DMS79 treated with DMSO at 0.1 percent for 48 hours (cell line): ENCODE data around the gene CERS6.
"Not testable (repeated sequence)": the region's sequence is repeated elsewhere in the genome, so short reads cannot be mapped to it uniquely, and the experiment has no call there.

ENCODE experiments used
- DNase-seq: peaks from one replicate; lab custom pipeline; 2025; lab: John Stamatoyannopoulos, UW

CERS6 gene

DNA sequence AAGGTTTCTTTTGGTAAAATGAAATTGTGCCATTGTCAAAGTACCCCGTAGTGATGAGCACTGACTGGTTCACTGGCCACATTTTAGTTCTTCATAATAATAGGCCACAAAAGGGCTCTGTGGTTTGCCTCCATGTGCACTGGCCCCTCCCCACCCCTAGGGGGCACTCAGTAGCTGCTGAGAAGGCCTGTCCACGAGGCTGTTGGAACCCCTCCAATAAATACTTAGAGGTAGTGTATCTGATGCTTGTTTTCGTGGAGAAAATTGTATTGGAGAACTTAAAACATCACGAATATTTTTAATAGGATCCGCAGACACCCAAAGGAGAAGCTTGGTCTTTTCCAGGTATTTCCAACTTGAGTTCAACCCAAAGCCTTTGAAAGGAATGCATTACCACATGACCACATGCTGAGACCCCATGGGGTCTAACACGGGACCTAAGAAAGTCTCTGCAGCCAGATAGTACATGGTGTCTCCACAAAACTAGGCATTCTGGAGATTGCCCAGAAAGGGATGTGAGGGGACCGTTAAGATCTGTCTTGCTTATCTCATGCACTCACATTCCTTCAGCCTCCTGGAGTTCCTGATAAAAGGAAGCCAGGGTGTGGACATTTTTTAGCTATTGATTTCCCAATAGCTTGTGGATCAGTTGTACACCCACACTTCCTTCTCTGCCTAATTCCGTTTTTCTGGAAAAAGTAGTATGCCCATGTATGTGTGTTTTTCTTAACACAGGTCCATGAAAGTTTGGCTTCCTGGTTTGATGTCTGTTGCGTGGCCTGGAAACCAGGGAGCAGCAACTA is 317.8 kb downstream of the CERS6 start:
- DNase-seq = peak; percentile 3

DNA sequence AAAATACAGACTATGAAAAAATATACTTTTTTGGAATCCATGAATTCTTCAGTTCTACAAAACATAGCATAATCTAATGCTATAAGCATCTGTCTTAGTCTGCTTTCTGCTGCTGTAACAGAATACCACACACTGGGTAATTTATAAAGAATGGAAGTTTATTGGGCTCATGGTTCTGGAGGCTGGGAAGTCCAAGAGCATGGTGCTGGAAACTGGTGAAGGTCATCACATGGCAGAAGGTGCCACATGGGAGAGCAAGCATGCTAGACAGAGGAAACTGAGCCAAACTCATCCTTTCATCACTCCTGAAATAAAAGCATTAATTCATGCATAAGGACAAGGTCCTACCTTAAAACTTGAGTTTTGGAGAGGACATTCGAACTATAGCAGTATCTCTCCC is 319.8 kb downstream of the CERS6 start:
- no peak for DNase-seq

DNA sequence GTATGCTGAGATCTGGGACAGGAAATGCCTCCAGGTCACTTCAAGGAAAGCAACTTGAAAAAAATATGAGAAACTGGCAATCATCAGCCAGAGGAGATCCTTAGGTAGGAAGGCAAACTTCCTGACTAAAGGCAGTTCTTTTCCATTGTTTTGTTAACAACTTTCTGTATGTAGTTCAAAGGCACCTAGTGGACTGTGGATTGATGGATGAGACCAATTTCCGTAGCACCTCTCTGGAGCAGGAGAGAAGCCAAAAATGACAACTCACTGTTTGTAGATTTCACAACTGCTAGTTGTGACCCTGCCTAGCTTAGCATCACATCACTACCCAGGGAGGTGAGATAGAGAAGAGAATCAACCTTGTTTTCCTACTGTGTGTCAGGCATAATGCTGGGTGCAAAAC is 324.6 kb downstream of the CERS6 start:
- no peak for DNase-seq

DNA sequence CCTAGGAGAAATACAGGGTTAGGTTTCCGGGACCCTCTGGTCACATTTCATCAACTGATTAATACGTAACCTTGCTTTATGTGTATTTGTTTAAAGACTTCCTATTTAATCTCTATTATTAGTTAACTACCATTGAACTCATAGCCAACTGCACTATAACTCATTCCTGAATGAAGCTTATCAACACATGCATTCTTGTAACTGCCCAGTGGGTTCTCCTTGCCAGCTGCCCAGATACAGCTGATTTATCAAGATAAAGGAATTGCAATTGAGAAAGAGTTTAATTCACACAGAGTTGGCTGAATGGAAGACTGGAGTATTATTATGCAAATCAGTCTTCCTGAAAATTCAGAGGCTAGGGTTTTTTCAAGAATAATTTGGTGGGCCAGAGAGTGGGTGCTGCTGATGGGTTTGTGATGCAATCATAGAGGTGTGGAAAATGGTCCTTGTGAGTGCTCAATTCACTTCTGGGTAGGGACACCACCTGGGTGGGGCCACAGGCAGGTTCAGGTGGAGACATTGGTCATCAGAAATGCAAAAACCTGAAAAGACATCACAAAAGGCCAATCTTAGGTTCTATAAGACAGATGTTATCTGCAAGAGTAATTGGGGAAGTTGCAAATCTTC is 325.2 kb downstream of the CERS6 start:
- no peak for DNase-seq

DNA sequence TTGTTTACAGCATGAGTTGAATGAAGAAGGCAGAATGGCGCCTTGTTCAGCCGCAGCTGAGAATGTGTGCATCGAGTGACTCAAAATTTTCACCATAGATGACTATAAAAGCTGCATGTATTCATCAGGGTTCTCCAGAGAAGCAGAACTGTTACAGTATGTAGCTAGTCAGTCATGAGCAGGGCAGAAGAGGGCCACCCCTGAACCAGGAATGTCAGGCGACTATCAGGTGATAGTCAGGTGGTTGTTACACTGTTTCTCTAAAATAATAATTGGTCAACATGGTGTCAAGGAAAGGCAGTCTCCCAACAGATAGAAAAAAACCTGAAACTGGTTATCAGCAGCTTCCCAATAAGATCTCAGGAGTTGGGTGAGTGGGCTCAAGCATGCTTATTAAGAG is 326.2 kb downstream of the CERS6 start:
- no peak for DNase-seq

DNA sequence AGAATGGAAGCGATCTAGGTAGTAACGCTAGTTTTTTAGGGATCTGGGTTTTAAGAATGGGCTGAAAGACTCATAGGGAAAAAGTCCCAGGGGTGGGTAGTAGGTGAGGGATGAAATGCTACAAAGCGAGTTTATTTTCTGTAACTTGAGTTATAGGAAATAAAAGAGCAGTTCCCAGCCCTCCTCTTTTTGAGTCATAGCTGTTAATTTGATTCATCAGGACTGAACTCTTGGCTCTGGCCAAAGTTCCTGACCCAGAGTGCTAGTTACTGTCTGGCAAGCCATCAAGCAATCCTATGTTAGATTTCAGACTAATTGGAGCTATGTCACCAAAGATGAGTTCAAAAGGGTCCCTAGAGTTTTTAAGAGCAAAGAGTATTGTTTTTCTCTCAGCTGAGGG is 328.9 kb downstream of the CERS6 start:
- DNase-seq = no peak

DNA sequence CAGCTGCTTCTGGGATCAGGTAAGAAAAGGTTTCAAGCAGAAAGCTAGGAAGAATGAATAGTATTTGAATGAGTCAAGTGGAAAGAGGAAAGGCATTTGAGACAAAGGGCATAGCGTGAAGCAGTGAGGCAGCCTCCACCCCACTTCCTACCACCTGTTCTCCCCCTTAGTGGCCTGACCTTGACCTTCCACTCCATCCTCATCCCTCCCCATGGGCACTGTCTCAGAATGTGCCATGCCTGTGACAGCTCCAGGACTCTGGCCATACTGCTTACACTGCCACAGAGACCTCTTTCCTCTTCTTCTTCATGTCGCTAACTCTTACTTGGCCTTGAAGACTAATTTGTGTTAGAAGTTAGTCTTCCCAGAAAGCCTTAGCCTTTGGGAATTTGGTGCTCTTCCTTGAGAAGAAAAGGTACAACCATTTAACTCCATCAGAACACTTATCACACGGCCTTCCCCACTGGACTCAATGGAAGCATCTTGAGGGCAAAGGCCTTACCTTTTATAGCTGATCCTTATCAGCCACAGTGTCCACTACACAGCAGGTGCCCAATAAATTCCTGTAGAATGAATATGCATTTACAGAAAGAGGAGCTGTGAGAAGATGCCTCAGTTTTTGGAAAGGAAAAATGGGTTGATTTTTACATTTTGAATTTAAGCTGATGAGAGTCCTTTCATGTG is 331.2 kb downstream of the CERS6 start:
- DNase-seq = no peak

DNA sequence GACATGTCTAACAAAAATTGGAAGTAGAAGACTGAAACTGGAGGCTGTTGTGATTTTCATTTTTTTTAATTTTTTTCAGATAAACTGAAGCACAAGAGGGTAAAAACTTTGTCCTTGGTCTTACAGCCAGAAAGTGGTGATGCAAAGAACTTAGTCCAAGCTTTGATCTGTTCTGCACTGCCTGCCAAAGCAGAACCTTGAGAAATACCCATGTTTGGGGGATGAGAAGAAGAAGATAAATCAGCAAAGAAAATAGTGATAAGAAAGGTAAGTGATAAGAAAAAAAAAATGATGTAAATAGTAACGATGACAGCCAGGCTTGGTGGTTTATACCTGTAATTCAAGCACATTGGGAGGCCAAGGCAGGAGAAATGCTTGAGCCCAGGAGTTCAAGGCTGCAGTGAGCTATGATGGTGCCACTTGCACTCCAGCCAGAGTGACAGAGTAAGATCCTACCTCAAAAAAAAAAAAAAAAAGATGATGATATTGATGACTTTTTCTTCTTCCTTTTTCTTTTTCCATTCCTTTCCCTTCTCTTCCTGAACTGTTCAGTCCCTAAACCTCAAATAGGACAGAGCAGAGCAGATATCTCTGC is 331.8 kb downstream of the CERS6 start:
- no peak for DNase-seq

DNA sequence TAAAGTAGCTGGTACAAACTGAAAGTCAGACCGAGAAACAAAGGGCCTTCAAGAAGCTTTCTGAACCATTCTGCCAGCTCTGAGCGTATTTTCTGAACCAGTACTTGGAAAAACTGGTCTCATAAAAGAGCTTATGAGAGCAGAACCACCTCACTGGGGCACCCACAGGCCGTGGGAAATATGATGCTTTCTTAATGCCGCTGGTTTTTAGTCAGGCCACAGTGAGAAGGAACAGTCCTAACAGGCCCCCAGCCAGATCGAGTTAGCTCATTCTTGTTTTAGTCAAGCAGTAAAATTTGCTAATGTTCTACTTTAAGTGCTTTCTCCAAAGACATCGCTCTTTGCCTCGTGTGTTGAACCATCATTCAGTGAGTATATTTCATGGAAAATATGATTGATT is 333.7 kb downstream of the CERS6 start:
- no peak for DNase-seq

DNA sequence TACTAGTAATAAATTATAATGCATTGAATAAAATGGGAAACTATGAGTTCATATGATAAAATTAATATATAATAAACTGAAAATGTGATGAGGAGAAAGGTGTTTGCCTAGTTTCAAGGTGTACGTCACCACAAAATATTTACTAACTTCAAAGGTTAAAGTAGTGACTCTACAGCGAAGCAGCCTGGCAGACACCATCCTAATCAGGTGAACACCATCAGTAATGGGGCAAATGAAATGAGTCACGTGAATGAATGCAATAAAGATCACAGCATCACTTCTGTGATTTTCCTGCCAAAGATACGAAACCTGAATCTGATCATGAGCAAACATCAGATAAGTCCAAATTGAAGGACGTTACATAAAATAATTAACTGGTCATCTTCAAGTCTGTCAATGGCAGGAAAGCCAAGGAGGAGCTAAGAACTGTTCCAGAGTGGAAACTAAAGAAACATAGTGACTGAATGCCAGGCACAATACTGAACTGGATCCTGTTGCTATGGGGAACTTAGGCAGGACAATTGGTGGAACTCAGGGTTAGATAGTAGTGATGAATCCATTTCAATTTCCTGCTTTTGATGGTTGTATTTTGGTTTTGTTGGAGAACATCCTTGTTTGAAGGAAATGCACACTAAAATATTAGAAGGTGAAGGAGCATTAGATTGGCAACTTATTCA is 334.3 kb downstream of the CERS6 start:
- DNase-seq = no peak

DNA sequence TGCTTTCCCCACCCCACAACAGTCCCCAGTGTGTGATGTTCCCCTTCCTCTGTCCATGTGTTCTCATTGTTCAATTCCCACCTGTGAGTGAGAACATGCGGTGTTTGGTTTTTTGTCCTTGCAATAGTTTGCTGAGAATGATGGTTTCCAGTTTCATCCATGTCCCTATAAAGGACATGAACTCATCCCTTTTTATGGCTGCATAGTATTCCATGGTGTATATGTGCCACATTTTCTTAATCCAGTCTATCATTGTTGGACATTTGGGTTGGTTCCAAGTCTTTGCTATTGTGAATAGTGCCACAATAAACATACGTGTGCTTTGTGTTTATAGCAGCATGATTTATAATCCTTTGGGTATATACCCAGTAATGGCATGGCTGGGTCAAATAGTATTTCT is 335.1 kb downstream of the CERS6 start:
- DNase-seq = not testable (repeated sequence)

DNA sequence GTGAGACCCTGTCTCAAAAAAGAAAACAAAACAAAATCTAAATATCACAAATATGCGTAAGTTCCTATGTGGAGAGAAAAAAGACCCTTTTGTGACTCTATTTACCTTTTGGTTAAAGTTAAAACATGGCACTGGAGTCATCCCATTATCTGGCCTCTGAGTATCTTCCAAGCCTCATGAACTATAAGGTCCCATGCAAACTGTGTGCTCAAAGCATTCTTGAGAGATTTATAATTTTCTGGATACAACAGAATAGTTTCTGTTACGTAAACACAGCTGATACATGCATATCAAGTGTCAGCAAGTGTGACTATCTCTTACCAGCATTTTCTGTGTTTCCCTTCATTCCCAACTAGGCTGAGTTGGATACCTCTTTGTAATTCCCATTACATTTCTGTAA is 337.5 kb downstream of the CERS6 start:
- DNase-seq = no peak

DNA sequence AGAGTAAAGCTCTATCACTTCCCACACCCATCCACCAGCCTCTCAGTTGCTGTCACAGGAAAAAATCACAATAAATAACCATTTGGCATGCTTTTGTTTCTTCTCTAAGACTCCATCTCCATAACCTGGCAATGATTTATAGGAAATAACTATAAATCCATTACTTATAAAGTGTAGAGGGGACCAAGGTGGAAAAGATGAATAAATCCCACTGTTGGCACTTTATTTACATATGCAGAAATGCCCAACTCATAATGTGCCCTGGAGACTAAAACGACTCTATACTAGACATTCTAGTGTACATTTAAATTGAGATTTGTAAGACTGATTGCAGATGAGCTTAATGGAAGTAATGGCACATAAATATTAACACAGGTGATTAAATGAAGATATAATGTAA is 338.9 kb downstream of the CERS6 start:
- no peak for DNase-seq

DNA sequence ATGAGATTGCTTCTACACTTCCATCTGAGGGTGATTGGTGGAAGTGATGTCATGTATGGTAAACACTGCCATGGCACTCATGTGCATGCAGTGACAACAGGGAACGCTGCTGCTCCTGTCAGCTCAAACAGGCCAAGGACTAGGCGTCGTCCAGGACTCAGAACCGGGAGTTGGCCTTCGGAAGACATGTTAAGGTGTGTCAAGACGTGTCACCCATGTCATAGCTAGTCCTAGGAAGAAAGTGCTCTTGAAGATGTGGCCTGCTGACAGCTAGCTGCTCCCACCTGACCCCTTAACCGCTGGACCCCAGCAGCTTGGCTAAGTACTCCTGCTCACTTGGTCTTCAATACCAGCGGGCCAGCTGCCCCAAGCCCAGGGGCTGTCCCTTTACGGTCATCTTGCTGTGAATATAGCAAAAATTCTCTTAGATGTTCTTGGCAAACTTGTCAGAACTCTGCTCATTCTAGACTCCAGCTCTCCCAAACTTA is 340.1 kb downstream of the CERS6 start:
- DNase-seq = no peak

DNA sequence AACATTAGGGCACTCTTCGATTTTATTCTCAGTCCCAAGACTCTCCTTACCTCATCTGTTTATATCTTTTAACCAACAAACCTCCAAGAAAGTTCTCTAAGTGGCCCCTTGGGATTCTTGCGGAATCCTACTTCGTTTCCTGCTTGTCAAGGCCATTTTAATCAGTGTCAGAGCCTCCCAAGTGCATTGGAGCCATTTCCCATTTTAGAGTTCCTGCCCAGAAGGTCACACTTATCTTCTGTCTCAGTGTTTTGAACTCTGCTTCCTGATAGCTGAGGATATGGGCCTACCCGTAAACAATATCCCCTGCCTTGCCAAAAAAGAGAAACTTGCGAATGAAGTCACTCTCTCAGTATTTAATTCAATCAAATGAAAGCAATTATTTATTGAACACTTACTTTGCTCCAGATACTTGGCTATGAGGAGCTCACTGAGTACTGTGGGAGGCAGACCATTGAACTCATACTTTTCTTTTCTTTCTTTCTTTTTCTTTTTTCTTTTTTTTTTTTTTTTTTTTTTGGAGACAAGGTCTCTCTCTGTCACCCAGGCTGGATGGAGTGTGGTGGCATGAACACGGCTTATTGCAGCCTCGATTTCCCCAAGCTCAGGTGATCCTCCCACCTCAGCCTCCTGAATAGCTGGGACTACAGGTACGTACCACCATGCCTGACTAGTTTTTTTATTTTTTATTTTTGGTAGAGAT is 340.7 kb downstream of the CERS6 start:
- no peak for DNase-seq

DNA sequence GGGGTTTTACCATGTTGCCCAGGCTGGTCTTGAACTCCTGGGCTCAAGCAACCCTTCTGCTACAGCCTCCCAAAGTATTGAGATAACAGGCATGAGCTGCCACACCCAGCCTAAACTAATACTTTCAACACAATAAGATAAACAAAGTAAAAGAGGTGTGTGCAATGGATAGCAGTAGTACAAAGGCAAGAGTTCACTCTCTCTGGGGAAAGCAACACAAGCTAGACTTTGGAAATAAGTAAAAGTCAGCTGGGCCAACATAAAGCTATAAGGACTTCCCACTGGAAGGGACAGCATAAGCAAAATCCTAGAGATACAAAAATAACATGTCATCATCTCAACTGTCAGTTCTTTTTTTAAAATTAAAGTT is 341.2 kb downstream of the CERS6 start:
- DNase-seq = no peak

DNA sequence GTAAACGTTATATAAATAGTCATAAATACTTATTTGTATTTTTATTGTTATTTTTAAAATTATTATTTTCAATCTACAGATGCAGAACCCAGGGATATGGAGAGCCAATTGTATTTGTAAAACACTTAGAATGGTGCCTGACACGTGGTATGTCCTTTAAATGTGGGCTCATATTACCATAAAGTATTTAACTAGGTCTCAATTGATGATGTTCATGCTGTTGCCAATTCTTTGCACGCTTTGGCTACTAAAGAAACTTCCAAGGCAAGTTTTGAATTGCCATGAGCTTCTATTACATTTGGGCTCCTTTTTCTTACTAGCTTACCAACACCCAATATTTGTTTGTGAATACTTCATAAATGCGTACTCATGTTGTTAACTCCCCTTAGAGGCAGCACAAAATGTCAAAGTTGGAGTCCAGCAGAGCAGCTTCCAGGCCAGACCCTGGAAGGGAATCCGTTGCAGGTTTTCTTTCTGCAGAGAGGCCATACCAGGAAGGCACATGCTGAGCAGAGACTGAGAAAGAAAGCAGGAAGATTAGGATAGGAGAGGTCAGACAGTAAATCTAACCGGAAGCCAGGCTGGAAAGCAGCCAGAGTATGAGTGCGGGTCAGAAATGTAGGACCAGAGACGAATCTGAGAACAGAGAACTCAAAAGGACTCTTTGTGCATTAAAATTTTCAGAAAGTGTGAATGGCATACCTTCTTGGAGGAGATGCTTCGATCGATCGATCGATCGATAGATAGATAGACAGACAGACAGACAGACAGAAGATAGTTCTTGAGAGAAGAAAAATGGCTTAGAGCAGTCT is 342.2 kb downstream of the CERS6 start:
- peak; percentile 96 for DNase-seq

DNA sequence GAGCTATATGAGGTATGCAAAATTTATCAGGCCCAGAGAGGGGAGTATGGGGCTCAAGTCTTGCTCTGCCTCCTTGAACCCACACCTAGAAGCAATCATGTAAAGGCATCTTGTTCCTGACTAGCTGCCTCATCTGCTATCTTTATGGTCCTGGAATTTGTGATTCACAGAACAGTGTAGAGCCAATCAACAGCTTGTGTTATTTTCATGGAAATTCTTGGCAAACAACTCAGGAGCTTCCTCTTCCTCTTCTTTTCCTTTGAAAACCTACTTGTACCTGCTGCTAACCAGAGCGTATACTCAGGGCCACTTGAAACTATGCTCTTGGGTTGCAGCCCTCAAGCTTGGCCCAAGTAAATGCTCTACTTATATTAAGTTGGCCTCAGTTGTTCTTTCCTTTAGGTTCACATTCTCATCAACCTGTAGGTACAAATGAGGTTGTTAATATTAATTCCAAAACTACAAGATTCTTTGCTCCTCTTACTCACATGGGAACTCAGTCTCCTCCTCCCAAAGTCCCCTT is 342.9 kb downstream of the CERS6 start:
- DNase-seq = peak; percentile 62

DNA sequence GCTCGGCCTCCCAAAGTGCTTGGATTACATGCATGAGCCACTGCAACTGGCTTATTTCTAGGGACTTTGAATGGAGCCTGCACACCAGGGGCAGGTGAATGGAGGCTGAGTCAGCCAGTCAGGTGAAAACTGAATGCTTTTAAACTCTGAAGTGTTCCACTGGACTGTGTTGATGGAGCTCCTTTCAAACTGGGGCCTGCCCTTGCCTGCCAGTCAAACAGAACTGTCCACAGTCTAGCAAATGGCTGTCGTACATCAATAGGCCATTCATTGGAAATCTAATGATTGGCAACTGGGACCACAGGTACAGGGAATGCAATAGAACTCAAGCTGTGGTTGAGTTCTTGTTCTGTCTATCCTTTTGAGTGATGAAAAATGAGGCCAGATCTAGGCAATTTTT is 345.4 kb downstream of the CERS6 start:
- DNase-seq = peak; percentile 14
